ENCODE data around the gene MYRIP.

MYRIP gene

GRCh38 chr3:39779511-39780230 is 29.7 kb upstream of the MYRIP start:
- ChIA-PET POLR2A (no interaction called here), CTCF (interaction anchor here (0.6 kb wide), 1 partner anchor 111 kb away, joined by 3 read pairs; no protein-coding TSS in a partner anchor)
- DNase-seq (ENCODE audit: extremely low spot score) = no peak
- TF ChIP-seq LEF1 (IDR thresholded peaks at IDR 0.05; ENCODE audit: borderline replicate concordance) = no peak
- no peak for TF ChIP-seq L3MBTL2 (conservative IDR thresholded peaks at IDR 0.05)
- TF ChIP-seq ARNT (IDR thresholded peaks at IDR 0.05) = no peak
- no peak for TF ChIP-seq HDGF (IDR thresholded peaks at IDR 0.05; ENCODE audit: borderline replicate concordance)
- TF ChIP-seq CTBP1 (IDR thresholded peaks at IDR 0.05; ENCODE audit: borderline replicate concordance) = no peak
- no peak for TF ChIP-seq FOXA1 (IDR thresholded peaks at IDR 0.05)
- TF ChIP-seq SP1 (IDR thresholded peaks at IDR 0.05) = no peak
- TF ChIP-seq FOXK2 (IDR thresholded peaks at IDR 0.05) = no peak
- no peak for TF ChIP-seq BHLHE40 (IDR thresholded peaks at IDR 0.05; ENCODE audit: borderline replicate concordance)

- ChIA-PET POLR2A (no interaction called here), CTCF (no interaction called here)
- TF ChIP-seq BHLHE40 (IDR thresholded peaks at IDR 0.05; ENCODE audit: borderline replicate concordance) (no peak), CTBP1 (IDR thresholded peaks at IDR 0.05; ENCODE audit: borderline replicate concordance) (no peak), TARDBP (IDR thresholded peaks at IDR 0.05) (no peak), ELF4 (IDR thresholded peaks at IDR 0.05) (no peak), ARNT (IDR thresholded peaks at IDR 0.05) (no peak), SP1 (IDR thresholded peaks at IDR 0.05) (no peak), FOXA1 (IDR thresholded peaks at IDR 0.05) (no peak), PKNOX1 (IDR thresholded peaks at IDR 0.05) (no peak)
- DNase-seq (ENCODE audit: extremely low spot score) = no peak
Observed at GRCh38 chr3:39780352-39780751, 29.1 kb upstream of the MYRIP start.

GRCh38 chr3:39781025-39781424 is 28.4 kb upstream of the MYRIP start:
- DNase-seq (ENCODE audit: extremely low spot score) = no peak
- POLR2A ChIA-PET = no interaction called here
- CTCF ChIA-PET = no interaction called here
- TF ChIP-seq SUZ12 (IDR thresholded peaks at IDR 0.05) = no peak
- TF ChIP-seq FOXK2 (IDR thresholded peaks at IDR 0.05) = no peak
- TF ChIP-seq FOXA1 (IDR thresholded peaks at IDR 0.05) = no peak
- no peak for TF ChIP-seq ELF4 (IDR thresholded peaks at IDR 0.05)
- no peak for TF ChIP-seq L3MBTL2 (conservative IDR thresholded peaks at IDR 0.05)
- no peak for TF ChIP-seq FOXM1 (IDR thresholded peaks at IDR 0.05; ENCODE audit: borderline replicate concordance)
- no peak for TF ChIP-seq HDGF (IDR thresholded peaks at IDR 0.05; ENCODE audit: borderline replicate concordance)
- TF ChIP-seq LEF1 (IDR thresholded peaks at IDR 0.05; ENCODE audit: borderline replicate concordance) = no peak
- no peak for TF ChIP-seq NFRKB (IDR thresholded peaks at IDR 0.05)
- no peak for TF ChIP-seq ZNF384 (IDR thresholded peaks at IDR 0.05)
- no peak for TF ChIP-seq BHLHE40 (IDR thresholded peaks at IDR 0.05; ENCODE audit: borderline replicate concordance)
- TF ChIP-seq TARDBP (IDR thresholded peaks at IDR 0.05) = no peak
- TF ChIP-seq SP1 (IDR thresholded peaks at IDR 0.05) = no peak
- TF ChIP-seq PKNOX1 (IDR thresholded peaks at IDR 0.05) = no peak
- TF ChIP-seq CTBP1 (IDR thresholded peaks at IDR 0.05; ENCODE audit: borderline replicate concordance) = no peak
- TF ChIP-seq ARNT (IDR thresholded peaks at IDR 0.05) = no peak

- no peak for DNase-seq (ENCODE audit: extremely low spot score)
- ChIA-PET POLR2A (no interaction called here), CTCF (no interaction called here)
- TF ChIP-seq ELF4 (IDR thresholded peaks at IDR 0.05) = no peak
- no peak for TF ChIP-seq BHLHE40 (IDR thresholded peaks at IDR 0.05; ENCODE audit: borderline replicate concordance)
- TF ChIP-seq CTBP1 (IDR thresholded peaks at IDR 0.05; ENCODE audit: borderline replicate concordance) = no peak
- TF ChIP-seq FOXM1 (IDR thresholded peaks at IDR 0.05; ENCODE audit: borderline replicate concordance) = no peak
- TF ChIP-seq PKNOX1 (IDR thresholded peaks at IDR 0.05) = no peak
- TF ChIP-seq SP1 (IDR thresholded peaks at IDR 0.05) = no peak
- TF ChIP-seq ZNF384 (IDR thresholded peaks at IDR 0.05) = no peak
- TF ChIP-seq HDGF (IDR thresholded peaks at IDR 0.05; ENCODE audit: borderline replicate concordance) = no peak
Observed at GRCh38 chr3:39781632-39782031, 27.8 kb upstream of the MYRIP start.

GRCh38 chr3:39783680-39784079 is 25.7 kb upstream of the MYRIP start:
- no peak for DNase-seq (ENCODE audit: extremely low spot score)
- POLR2A ChIA-PET = no interaction called here
- CTCF ChIA-PET = no interaction called here
- TF ChIP-seq SUZ12 (IDR thresholded peaks at IDR 0.05) (no peak), ELF4 (IDR thresholded peaks at IDR 0.05) (no peak), L3MBTL2 (conservative IDR thresholded peaks at IDR 0.05) (no peak), CTBP1 (IDR thresholded peaks at IDR 0.05; ENCODE audit: borderline replicate concordance) (no peak), HDGF (IDR thresholded peaks at IDR 0.05; ENCODE audit: borderline replicate concordance) (no peak), ZNF384 (IDR thresholded peaks at IDR 0.05) (no peak), NFRKB (IDR thresholded peaks at IDR 0.05) (no peak), SP1 (IDR thresholded peaks at IDR 0.05) (no peak), LEF1 (IDR thresholded peaks at IDR 0.05; ENCODE audit: borderline replicate concordance) (no peak), FOXM1 (IDR thresholded peaks at IDR 0.05; ENCODE audit: borderline replicate concordance) (no peak), BHLHE40 (IDR thresholded peaks at IDR 0.05; ENCODE audit: borderline replicate concordance) (no peak), ARNT (IDR thresholded peaks at IDR 0.05) (no peak), PKNOX1 (IDR thresholded peaks at IDR 0.05) (no peak), FOXK2 (IDR thresholded peaks at IDR 0.05) (no peak), FOXA1 (IDR thresholded peaks at IDR 0.05) (no peak), TARDBP (IDR thresholded peaks at IDR 0.05) (no peak)
